Motor neuron (in vitro differentiated cells): ENCODE measurements around the gene TMEM41B. TPM values are rescaled to one million over a fixed set of nuclear protein-coding genes. Genes with fewer than 3 reads are reported as not detected.

Experiments used
- ATAC-seq, 8 experiments: fragments of 200-7000 bp; cut with Tn5 transposase; replicated peaks in 6 of 8; 2 replicates each; pipeline ENCODE4 v1.8.0; 2021; ENCODE audit warnings: mild to moderate bottlenecking in 8 of 8, moderate library complexity in 8 of 8
- H3K27ac ChIP-seq, 2 donors: fragments of 250-450 bp; sonication (Bioruptor Pico); 2 replicates each; pipeline ENCODE4 v1.9.0; 2021; ENCODE audit warnings: antibody characterized with exemption in 2 of 2, mild to moderate bottlenecking in 2 of 2, moderate library complexity in 1 of 2
- H3K4me1 ChIP-seq, 2 donors: fragments of 250-450 bp; sonication (Bioruptor Pico); replicated peaks in 1 of 2; 2 replicates each; pipeline ENCODE4 v1.6.1; 2021; ENCODE audit warnings: antibody characterized with exemption in 2 of 2, mild to moderate bottlenecking in 2 of 2, moderate library complexity in 1 of 2
- H3K4me3 ChIP-seq, 5 donors: fragments of 250-450 bp; sonication (Bioruptor Pico); 2 replicates each; pipeline ENCODE4 v1.9.0; 2021; ENCODE audit warnings: antibody characterized with exemption in 5 of 5, mild to moderate bottlenecking in 5 of 5, moderate library complexity in 4 of 5
- WGBS, 10 experiments: fragments of 450-650 bp; shearing (Covaris generic); methylation state at CpG; one replicate each; pipeline ENCODE4 v1.0.0; 2022; 5-methylcytosine and 5-hydroxymethylcytosine counted together
- in situ Hi-C, 9 experiments: fragments of 400-800 bp; cut with MboI; loops; one replicate each; pipeline ENCODE4 v1.15.0; 2021; ENCODE audit warnings: low sequenced_read_pairs in 9 of 9, low pct_unique_long_range_greater_than_20kb in 2 of 9; ENCODE audit not compliant: unreplicated experiment in 9 of 9
- total RNA-seq, 8 experiments: library from RNA; unstranded; fragments of 300-600 nt; gene quantifications; 2 replicates each; pipeline versions ENCODE4 v1.2.3 to v1.2.4, GENCODE V29; 2022

TMEM41B gene
- total RNA-seq, 8 experiments from 2014 or later: 27.7 to 41.6 (median 30.4) TPM

GRCh38 chr11:9231848-9232177, 82.6 kb downstream of the TMEM41B start:
- in situ Hi-C loops: no loop called here
- peak in 7 of 8 experiments; percentile 47 to 78 (median 65) for ATAC-seq
- Histone ChIP-seq H3K27ac (no peak overlapping the region), H3K4me1 (peaks cover 11 to 14% of the 10 kb centered on the region in 2 donors), H3K4me3 (no peak overlapping the region)
- 0 to 17% (median 0%) methylated on average over 1 of the region's 1 CpG for WGBS, 10 experiments

Other genes with a start within 250 kb of the TMEM41B start
- 10 to 100 TPM in 1 of 8 experiments, 1 to 10 TPM in 6, under 1 TPM in 1; 0.94 to 25.4 (median 3.4) TPM for gene SCUBE2, start 223.0 kb downstream of the TMEM41B start, total RNA-seq
- 100 to 1,000 TPM in 1 of 8 experiments, 10 to 100 TPM in 7; 52.7 to 107 (median 78.1) TPM for gene DENND5A, start 49.2 kb downstream of the TMEM41B start, total RNA-seq
- gene IPO7, start 70.1 kb upstream of the TMEM41B start, total RNA-seq: 100 to 1,000 TPM in 2 of 8 experiments, 10 to 100 TPM in 6; 61.6 to 159 (median 77.1) TPM
- 10 to 100 TPM; 18.5 to 29.7 (median 23.0) TPM for gene ZNF143, start 146.4 kb upstream of the TMEM41B start, total RNA-seq